Femur (tissue), 1 donor: Measurements from ENCODE around the gene TSPAN9.
A peak's percentile ranks its signal among the peaks of the same experiment; 100 is the strongest.
"Not testable (repeated sequence)": the region's sequence is repeated elsewhere in the genome, so short reads cannot be mapped to it uniquely, and the experiment has no call there.

Experiments
- DNase-seq: peaks from one replicate; pipeline ENCODE4 v3.0.0-alpha.2; 2017

Gene TSPAN9

DNA sequence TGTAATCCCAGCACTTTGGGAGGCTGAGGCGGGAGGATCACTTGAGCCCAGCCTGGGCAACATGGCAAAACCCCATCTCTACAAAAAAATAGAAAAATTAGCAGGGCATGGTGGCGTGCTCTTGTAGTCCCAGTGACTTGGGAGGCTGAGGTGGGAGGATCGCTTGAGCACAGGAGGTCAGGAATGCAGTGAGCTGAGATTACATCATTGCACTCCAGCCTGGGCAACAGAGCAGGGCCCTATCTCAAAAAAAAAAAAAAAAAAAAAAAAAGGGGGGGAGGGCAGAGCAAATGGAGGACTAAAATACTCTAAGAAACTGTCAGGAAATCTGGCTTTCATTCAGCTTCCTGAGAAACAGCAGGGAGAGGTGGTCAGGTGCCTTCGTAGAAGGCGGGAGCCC is 31.7 kb upstream of the TSPAN9 start:
- DNase-seq = no peak

DNA sequence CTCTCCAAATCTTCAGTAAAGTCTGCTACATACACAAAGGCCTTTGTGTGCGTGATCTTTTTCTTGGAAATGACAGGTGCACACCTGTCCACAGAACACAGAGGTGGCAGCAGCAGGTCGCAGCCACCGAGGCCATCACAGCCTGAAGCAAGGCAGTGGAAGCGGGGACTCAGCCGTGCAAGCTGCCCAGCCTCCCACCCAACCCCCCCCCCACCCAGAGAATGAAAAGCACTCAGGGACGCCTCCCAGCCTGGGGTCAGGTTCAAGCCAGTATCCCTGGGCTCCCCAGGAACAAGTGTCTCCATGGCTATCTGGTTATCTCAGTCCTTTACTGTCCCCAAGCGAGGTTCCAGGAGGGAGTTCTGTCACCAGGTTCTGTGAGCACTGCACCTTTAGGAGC is 31.2 kb upstream of the TSPAN9 start:
- DNase-seq = no peak

DNA sequence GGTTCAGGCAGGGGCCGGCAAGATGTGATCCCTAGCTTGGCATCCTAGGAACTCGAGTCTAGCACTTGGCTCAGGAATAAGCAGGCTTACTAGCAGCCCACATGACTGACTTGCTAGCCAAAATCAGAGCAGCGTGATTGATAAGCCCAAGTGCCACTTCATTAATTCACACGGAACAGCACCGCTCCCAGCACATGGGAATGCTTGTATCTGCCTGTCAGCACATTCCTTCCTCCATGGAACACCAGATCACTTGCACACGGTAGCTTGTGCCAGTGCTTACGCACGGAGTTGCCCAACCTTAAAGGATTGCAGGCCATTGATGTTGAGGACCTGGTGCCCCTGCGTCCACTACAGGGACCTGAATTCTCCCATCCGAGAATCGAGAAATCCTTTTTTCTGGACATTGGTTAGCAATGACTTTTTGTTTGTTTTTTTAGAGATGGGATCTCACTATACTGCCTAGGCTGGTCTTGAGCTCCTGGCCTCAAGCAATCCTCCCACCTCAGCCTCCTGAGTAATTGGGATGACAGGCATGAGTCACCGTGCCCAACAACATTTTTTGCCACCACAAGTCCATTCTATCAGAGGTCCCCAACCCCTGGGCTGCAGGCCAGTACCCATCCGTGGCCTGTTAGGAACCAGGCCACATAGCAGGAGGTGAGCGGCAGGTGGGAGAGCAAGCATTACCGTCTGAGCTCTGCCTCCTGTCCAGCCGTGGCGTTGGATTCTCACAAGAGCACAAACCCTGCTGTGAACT is 30.6 kb upstream of the TSPAN9 start:
- no peak for DNase-seq

DNA sequence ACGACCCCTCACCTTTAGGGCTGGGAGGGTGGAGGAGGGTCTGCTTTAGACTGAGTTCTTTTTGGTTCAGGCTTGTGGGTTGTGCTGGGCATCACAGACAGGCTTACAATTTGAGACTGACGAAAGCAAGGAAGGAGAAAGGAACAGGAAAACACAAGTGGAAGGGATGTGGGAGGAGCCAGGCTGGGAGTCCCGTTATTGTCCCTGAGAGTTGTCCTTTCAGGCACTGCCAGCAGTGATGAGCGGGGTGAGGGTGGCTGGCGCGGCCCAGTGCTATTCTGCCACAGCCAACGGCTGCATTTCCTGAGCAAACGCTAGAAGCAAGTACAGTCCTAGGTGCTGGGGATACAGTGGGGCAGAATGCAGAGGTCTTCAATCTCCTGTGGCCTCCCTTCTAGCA is 29.2 kb upstream of the TSPAN9 start:
- DNase-seq = no peak

DNA sequence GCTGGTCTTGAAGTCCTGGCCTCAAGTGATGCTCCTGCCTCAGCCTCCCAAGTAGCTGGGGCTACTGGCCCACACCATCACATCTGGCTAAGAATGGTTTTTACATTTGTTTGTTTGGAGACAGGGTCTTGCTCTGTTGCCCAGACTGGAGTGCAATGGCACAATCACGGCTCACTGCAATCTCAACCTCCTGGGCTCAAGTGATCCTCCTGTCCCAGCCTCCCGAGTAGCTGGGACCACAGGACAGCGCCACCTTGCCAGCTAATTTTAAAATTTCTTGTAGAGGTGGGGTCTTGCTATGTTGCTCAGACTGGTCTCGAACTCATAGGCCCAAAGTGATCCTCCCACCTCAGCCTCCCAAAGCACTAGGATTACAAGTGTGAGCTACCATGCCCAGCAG is 28.6 kb upstream of the TSPAN9 start:
- DNase-seq = no peak

- no peak for DNase-seq
Observed at GRCh38 chr12:3049176-3049575, 28.0 kb upstream of the TSPAN9 start.

- no peak for DNase-seq
Observed at GRCh38 chr12:3049611-3050249, 27.4 kb upstream of the TSPAN9 start.

DNA sequence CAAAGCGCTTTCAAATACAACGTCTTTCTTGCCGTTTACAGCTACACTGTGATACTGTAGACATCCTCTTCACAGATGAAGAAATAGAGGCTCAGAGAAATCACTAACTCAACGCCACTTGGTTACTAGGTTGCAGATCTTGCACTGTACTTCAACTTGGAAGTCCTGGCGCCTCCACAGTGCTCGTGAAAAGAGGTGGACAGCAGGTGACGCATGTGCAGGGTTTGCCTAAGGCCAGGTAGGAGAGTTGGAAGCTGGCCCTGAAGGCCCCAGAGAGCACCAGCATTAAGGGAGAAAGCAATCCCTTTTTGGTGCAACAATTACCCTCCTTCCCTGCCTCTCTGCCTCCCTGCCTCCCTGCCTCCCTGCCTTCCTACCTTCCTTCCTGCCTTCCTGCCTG is 22.8 kb upstream of the TSPAN9 start:
- no peak for DNase-seq

DNA sequence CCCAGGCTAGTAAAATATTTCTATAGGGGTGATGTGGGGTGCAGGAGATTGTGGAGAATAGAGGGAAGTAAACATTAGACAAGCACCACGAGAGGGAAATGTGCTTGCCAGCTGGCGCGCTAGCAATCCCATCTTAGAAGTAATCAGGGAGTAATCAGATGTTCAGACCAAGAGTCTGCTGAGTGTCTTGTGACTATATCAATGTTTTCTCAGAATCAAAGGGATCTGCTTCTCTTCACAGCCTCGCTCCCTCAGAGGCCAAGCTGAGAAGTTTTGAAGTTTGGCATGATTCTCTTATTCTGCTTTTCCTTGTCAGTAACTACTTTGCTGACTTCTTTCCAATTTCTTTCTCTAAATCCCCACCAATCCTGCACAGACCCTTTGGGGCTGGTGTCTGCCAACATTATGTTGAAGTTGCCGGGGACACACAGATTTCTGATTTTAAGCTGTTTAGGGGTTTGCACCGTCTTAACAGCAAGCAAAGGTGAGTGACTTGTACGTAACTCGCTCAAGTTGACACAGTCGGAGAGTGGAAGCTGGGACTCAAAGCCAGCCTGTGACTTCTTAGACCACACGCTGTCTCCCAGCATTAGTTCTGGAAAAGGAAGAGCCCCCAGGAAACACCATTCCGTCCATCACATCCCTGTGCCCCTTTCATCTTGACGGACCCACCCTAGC is 22.0 kb upstream of the TSPAN9 start:
- DNase-seq = no peak

DNA sequence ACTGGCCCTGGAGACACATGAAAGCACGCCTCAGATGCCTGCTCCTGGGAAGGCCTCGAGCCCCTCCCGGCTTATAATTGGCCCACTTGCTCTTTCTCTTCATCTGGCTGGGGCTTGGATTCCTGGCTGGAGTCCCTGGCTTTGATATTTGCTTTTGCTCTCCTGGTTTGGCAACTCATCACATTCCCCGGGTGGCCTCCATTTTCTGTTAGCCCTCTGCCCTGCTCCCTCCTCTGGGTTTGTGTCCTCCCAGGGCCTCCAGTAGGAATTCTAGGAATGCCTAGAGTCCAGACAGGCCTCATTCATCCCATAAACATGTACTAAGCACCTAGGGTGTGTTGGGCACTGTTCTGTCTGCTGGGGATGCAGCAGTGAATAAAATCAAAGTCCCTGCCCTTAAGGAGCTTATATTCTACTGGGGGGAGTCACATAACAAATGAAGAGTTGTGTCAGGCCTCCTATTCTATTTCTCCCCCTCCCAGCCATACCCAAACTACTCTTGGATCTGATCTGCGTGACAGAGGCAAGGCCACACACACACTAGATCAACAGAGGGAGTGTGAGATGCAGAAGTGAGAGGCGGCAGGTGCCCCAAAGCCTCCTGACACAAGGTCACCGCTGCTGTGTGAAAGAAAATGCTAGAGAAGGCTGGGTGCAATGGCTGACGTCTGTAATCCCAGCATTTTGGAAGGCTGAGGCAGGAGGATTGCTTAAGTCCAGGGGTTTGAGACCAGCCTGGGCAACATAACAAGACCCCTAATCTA is 21.3 kb upstream of the TSPAN9 start:
- no peak for DNase-seq

- no peak for DNase-seq
Observed at GRCh38 chr12:3061059-3061458, 16.1 kb upstream of the TSPAN9 start.

GRCh38 chr12:3061501-3062215 is 15.5 kb upstream of the TSPAN9 start:
- DNase-seq = no peak

DNA sequence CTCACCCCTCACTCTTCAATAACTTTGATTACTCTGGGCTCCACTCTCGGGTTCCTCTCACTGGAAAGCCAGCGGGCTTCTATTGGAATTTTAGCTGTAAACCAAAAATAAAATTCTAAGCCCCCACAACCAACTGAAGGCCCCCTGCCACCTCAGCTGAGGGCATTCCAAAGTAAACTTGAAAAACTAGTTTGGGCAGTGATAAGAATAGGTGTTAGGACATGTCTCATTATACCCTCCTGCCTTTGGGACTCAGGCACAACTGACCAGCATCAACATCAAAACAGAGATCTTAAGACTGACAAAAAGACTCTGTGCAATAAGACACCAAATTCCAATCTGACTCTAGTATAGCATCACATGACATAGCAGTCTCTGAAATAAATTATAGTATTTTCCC is 11.9 kb upstream of the TSPAN9 start:
- no peak for DNase-seq

GRCh38 chr12:3065846-3066245 is 11.3 kb upstream of the TSPAN9 start:
- DNase-seq = not testable (repeated sequence)

GRCh38 chr12:3069714-3070113 is 7.5 kb upstream of the TSPAN9 start:
- DNase-seq = no peak

GRCh38 chr12:3071107-3071506 is 6.1 kb upstream of the TSPAN9 start:
- DNase-seq = no peak

DNA sequence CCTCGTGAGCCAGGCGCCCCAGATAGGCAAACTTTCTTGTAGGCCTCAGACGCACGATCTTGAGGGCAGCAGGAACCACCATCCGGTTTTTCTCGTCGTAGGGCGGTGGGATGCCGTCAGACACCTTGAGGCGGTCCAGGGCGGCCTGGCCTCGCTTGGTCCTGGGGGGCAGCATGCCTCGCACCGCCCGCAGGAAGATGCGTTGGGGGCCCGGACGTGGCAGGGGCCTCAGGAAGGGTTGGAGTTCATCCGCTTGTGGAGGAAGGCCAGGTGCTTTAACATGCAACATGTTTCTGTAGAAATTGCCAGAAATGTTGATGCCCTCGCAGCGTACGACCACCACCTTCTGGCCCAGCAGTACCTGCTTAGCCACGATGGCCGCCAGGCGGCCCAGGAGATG is 5.5 kb upstream of the TSPAN9 start:
- DNase-seq = no peak

- peak; percentile 93 for DNase-seq
Observed at GRCh38 chr12:3073438-3074250, 3.5 kb upstream of the TSPAN9 start.

- DNase-seq = no peak
Observed at GRCh38 chr12:3075315-3075714, 1.9 kb upstream of the TSPAN9 start.

DNA sequence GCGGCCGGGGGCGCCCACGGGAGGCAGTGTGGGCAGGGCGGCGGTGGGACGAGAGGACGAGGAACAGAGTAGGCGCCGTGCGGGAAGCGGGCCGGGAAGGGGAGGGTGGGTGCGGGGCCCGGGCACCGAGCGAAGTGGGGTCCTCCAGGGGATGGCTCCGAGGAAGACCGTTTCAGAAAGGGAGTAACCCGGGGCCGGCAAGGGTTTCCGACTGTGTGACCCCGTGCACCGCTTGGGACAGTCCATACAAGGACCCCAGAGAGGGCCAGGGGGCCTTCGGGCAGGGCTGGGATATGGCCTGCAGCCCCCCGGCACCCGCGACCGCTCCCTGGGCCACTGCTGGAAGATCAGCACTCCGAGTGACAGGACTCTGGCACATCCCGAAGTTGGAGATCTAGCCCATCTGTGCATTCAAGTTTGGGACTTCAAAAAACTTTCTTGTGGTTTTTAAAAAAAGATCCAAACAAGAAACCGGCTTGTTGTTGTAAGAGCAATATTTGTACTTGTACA is 448 bp downstream of the TSPAN9 start:
- DNase-seq = peak; percentile 54

DNA sequence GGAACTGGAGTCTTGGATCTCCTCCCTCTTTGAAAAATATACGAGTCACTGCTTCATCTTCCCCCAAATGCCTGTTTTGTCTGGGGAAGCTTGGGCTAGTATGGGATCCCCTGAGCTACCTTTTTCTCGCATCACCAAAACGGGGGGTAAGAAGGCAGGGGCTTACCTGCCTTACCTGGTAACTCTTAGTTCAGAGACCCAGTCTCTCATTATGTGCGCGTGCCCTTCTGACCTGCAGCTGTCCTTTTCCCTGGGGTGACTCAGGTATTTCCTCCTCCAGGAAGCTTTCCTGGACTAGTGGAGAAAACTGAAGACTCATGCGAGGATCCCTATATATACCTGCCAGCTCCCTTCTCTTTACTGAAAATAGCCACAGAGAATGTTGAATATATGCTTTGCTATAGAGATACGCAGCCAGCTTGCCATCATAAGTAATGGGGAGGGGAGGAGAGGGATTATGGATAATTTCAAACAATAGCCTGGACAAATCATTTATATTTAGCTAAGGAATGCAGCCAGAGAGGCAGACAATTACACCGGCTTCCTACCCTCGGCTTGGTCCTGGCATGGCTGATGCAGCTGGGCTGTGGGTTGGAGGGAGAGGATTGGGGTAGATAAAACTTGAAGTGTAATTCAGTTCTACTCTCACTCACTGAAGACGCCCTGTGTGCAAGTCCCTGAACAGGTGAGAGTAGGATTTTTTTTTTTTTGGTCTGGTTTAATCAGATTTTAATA is 1.1 kb downstream of the TSPAN9 start:
- no peak for DNase-seq
